GM18519 (cell line): ENCODE results near the gene LAGE3.

ENCODE experiments used
- ATAC-seq: cut with Tn5 transposase; IDR thresholded peaks from one replicate; pipeline ENCODE4 v1.9.1; 2021; ENCODE audit warnings: mild to moderate bottlenecking, moderate library complexity; ENCODE audit not compliant: unreplicated experiment, low FRiP score

Gene LAGE3

DNA sequence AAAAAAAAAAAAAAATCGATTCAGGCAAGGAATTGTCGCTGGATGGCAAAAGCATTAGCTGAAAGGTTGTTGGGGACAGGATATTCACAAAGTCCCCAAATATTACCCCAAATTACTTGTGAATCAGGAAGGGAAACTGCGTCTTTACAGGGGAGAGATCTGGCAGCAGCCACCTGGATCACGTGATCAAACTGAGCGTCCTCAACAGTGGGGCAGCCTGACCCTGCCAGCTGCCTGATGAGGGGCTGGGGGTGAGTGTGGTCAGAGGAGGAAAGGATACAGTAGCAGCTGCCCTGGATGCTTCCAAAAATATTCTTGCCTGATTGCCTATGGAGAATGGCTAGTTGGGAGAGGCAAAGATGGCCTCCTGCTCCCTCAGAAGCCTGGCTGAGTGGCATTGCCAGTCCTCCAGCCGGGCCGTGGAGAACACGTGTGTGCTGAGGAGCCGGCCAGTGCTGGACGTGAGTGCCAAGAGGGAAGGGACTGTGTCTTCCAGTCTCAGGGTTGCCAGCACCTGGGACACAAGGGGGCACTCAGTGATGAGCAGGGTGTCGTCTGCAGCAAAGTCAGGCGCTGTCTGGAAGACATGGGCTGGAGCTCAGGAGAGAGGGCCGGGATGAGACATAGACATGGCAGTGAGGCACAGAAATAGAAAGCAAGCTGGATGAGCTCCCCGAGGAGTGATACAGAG is 3.0 kb upstream of the LAGE3 start:
- no peak for ATAC-seq

DNA sequence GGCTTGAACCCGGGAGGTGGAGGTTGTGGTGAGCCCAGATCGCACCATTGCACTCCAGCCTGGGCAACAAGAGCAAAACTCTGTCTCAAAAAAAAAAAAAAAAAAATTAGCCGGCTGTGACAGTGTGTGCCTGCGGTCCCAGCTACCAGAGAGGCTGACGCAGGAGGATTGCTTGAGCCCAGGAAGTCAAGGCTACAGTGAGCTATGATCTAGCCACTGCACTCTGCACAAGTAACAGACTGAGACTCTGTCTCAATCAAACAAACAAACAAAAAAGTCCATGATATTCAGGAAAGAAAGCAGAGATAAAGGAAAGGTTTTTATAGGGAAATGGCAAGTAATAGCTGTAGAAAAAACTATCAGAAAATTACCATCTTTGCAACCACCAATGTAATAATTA is 2.1 kb upstream of the LAGE3 start:
- ATAC-seq, result no peak

DNA sequence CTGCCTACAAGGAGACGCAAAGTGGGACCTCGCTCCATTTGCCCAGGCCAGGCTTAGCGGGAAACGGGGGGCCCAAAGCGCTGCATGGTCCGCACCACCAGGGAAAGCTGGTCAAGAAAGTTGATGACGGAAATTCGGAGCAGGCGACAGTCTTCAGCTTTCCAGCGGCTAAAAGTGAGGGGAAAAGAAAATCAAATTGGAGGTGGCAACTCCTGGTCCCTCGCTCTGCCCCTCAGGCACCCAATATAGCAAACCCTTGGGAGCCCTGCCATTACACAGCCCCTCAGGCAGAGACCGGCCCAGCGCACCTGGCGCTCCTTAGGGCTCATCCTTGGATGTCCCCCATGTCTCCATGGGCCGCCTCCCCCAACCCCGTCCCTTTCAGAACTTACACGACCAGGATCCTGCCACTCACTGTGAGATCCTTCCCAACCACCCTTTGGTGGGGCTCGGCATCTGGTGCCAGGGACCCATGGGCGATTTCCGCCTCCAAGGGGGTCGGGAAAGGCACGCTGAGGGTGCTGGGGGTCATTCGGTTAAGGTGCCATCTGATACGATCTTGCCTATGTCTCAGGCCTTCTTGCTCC is 1.1 kb downstream of the LAGE3 start:
- ATAC-seq, result no peak

DNA sequence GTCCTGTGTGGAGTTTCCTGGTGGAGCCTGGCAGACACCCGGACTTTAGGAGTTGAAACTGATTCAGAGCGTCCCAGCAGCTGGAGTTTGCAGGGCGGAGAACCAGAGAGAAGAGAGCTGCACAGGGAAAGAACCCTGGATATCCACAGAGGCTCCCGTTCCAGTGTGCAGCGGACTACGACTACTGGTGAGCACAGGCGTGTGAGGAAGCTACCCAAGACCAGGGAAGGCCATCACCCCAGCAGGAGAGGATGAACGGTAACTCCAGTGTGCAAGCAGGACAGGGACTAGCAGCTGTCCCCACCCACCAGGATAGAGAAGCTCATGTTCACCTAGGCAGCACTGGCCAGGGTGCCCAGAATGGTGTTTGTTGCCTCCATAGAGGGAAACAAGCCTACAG is 2.3 kb downstream of the LAGE3 start:
- no peak for ATAC-seq

DNA sequence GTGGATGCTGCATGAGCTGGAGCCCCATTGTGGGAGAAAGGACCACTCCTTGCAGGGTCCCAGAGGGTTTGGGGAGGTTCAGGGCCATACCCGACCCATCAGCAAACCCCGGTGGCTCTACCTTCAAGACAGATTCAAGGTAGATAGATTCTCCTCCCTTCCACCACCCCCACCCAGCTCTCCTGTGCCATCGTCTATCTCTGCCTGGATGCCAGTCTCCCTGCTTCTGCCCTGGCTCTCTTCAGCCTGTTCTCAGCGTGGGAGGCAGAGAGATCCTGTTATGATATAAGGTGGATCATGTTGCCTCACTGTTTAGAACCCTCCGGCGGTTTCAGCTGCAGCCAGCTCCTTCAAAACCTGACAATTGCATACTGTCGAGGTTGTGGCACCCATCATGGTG is 5.4 kb downstream of the LAGE3 start:
- ATAC-seq, result no peak

DNA sequence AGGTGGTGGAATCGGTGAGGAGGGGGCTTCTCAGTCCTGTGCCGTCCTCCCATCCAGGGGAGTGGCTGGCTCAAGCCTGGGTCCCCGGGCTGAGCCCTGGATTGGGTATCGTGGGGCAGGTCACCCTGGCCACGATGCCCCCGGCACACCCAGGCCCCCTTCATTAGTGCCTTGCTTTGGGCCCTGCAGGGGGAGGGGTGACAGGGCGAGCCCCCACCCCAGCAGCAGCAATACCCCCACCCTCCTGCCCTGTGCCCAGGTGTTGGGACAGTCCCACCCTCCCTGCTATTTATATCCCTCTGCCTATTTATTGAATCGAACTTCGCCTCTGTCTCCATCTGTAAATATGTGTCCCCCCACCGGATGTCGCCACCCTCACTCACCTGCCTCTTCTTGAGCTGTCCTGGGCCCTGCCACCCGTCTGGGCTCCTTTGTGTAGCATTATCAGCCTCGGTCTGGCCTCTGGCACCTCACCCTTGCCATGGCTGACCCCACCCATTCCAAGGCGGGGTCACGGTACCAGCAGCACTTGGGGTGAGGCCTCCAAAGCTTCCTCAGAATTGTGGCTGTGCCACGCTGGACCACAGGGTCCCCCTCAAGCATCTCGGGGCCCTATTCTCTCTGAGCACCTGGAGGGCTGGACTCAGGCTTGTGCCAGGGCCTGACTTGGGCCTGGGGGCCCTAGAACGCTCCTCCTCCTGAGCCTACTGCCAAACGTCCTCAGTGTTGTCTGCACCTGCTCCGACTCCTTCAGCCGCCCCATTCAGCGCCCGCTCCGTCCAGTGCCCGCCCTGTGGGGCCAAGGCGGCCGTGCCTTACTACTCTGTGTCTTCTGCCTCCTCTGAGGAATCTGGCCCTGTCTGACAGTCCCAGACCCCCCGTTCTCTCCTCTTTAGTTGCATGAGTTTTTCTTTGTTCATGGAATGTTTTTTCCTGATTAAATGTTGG is 6.1 kb downstream of the LAGE3 start:
- no peak for ATAC-seq

DNA sequence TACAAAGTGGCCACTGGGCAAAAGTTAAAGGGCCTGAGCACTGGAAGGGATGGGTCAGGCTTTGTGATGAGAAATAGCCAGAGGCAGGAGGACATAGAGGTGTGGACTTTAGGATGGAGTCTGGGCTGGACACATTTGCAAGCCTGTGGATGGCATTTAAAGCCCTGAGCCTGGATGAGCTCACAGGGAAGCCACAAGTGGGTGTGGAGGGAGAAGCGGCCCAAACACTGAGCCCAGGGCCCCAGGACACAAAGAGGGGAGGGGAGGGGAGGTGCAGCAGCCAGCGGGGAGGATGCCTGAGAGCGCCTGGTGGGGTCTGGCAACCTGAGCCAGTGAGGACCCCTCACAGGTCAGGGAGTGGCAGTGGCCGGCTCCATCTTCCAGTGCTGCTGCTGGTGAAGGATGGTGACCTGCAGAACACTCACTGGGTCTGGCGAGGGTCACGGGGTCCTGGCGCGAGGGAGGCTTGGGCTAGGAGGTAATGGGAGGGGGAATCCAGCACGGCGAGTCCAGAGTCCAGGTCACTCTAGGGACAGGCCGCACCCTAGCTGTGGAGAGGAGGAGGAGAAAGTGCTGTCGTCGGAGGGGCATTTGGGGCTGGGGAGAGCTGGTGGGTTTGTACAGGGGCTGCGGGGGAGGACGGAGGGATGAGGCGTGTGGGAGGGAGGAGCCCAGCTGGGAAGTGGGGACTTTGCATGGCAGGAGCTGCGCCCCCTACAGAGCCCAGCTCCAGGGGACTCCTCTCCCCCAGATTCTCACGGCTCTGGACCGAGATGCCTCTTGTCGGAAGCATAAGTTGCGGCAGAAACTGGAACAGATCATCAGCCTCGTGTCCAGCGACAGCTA is 7.0 kb downstream of the LAGE3 start:
- ATAC-seq, result no peak

DNA sequence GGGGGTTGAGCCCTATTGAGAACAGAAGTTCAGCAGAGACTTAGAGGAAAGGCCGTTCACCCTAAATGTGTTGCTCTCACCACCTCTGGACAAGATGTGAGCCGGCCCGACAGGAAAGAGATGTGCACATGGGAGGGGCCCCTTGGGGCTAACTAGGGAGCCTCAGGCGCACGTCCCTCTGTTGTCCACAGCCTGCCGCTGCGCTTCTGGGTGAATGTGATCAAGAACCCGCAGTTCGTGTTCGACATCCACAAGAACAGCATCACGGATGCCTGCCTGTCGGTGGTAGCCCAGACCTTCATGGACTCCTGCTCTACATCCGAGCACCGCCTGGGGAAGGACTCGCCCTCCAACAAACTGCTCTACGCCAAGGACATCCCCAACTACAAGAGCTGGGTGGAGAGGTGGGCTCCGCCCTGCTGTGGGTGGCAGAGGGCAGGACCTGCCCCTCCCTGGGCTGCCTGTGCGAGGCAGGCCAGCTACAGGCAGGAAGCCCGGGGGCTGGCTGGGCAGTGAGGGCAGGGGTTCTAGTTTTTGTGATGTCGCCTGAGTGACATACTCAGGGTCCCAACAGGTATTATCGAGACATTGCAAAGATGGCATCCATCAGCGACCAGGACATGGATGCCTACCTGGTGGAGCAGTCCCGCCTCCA is 8.0 kb downstream of the LAGE3 start:
- ATAC-seq, result no peak

DNA sequence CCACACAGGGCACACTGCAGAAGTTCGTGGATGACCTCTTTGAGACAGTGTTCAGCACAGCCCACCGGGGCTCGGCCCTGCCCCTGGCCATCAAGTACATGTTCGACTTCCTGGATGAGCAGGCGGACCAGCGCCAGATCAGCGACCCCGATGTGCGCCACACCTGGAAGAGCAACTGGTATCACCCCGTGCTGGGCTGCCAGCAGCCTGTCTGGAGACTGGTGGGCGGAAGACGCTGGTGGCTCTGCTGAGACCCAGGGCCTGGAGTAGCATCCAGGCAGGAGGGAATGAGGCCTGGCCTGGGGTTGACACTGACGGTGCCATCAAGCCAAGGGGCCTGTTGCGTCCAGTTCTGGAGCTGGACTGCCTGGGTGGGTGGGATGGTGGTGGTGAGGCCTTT is 8.6 kb downstream of the LAGE3 start:
- ATAC-seq, result no peak

DNA sequence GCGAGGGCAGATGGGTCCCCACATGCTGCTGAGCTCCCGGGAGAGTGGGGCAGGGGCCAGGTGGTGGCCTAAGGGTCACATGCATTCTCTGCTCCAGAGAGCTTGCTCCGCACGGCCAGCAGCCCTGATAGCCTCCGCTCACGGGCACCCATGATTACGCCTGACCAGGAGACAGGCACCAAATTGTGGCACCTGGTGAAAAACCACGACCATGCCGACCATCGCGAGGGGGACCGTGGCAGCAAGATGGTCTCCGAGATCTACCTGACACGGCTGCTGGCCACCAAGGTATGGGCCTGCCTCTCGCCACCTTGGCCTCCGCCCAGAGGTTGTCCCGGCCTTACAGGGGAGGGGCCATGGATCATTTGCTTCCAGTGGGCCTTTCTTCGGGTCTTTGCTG is 9.2 kb downstream of the LAGE3 start:
- no peak for ATAC-seq

DNA sequence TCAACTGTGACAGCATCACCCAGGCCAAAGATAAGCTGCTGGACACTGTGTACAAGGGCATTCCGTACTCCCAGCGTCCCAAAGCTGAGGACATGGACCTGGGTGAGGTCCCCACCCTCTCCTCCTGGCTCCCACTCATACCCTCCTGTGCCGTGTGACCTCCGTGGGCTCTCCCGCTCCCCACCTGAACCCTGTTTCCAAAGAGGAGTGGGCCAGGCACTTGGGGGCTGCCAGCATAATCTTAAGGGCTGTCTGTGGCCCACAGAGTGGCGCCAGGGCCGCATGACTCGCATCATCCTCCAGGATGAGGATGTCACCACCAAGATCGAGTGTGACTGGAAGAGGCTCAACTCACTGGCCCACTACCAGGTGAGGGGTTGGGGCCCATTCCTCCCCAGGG is 10.0 kb downstream of the LAGE3 start:
- no peak for ATAC-seq

DNA sequence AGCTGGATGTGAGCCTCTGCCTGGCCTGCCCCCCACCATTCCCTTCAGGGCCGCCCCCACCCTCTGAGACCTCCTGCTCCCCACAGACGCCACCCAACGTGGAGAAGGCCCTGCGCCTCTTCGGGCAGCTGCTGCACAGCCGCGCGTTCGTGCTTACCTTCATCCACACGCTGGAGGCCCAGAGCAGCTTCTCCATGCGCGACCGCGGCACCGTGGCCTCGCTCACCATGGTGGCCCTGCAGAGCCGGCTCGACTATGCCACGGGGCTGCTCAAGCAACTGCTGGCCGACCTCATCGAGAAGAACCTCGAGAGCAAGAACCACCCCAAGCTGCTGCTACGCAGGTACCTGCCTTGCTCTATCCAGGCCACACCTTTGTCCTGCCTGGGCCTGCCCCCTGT is 10.9 kb downstream of the LAGE3 start:
- no peak for ATAC-seq

DNA sequence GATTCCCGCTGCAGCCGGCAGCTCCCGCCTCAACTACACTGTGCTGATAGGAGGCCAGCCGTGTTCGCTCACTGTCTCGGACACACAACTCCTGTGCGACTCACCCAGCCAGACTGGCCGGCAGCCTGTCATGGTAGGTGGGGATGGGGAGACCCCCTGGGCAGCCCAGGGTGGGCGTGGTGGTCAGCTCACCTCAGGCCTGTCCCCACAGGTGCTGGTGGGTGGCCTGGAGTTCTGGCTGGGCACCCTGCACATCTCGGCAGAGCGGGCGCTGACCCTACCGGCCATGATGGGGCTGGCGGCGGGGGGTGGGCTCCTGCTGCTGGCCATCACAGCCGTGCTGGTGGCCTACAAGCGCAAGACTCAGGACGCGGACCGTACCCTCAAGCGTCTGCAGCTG is 11.5 kb downstream of the LAGE3 start:
- no peak for ATAC-seq

DNA sequence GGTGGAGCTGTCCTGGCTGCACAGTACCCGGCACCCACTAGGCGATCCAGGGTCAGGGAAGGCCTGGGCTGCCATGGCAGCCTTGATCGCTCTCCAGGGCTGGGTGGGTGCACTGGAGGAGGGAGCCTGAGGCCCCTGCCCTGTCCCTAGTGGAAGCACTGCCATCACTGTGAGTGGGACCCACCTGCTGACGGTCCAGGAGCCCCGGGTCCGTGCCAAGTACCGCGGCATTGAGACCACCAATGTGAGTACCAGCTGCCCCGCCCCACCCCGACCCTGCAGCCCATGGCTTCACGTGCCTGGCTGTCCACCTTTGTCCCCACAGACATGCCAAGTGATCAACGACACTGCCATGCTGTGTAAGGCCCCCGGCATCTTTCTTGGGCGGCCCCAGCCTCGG is 12.2 kb downstream of the LAGE3 start:
- ATAC-seq, result no peak

DNA sequence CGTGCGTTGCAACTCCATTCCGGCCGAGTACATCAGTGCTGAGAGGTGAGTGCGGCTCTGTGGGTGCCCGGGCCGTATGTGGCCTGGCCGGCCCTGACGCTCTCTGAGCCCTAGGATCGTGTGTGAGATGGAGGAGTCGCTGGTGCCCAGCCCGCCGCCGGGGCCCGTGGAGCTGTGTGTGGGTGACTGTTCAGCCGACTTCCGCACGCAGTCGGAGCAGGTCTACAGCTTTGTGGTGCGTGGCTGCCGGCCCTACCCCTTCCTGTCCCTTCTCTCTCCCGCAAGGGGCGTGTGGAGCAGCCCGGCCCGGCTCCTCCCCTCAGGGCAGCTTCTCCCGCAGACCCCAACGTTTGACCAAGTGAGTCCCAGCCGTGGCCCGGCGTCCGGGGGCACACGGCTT is 13.0 kb downstream of the LAGE3 start:
- ATAC-seq, result no peak

DNA sequence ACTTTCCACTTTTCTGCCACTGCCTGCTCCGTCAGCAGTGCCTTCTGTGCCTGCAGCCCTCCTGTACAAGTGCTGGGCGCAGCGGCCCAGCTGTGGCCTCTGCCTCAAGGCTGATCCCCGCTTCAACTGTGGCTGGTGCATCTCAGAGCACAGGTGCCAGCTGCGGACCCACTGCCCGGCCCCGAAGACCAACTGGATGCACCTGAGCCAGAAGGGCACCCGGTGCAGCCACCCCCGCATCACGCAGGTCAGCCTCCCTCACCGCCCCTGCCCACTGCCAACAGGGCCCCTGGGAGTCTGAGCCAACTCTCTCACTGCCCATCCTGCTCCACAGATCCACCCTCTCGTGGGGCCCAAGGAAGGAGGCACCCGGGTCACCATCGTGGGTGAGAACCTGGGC is 13.5 kb downstream of the LAGE3 start:
- no peak for ATAC-seq

DNA sequence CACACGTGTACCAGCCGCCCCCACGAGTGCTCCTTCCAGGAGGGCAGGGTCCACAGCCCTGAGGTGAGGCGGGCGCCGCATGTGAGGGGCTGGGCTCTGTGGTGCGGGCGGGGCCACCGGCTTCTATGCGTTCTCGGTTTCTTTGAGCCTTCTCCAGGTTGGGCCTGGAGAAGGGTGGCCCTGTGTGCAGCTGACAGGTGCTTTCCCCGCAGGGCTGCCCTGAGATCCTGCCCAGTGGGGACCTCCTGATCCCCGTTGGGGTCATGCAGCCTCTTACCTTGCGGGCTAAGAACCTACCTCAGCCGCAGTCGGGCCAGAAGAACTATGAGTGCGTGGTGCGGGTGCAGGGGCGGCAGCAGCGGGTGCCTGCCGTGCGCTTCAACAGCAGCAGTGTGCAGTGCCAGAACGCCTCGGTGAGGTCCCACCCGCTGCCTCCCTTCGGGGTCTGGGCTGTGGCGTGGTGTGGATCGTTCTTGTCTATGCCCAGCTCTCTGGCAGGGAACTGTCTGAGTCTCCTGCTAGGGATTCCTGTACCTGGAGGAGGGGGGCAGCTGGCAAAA is 14.2 kb downstream of the LAGE3 start:
- ATAC-seq, result no peak

DNA sequence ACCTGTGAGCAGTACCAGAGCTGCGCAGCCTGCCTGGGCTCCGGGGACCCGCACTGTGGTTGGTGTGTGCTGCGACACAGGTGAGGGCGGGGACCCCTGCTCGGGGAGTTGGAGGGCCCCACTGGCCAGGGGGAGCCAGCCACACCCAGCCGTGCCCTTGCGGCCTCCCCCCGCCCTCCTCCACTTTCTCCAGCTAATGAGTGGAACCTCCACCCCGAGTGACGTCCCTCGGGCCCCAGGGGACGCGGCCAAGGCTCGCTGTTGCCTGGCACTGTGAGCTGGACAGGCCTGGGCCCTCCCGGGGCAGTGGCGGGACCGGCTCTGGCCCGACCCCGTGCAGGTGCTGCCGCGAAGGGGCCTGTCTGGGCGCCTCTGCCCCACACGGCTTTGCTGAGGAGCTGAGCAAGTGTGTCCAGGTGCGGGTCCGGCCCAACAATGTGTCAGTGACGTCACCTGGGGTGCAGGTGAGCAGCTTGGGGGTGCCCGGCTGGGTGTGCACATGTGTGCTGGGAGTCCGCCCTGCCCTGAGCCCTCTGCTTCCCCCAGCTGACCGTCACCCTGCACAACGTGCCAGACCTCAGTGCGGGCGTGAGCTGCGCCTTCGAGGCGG is 15.4 kb downstream of the LAGE3 start:
- no peak for ATAC-seq

DNA sequence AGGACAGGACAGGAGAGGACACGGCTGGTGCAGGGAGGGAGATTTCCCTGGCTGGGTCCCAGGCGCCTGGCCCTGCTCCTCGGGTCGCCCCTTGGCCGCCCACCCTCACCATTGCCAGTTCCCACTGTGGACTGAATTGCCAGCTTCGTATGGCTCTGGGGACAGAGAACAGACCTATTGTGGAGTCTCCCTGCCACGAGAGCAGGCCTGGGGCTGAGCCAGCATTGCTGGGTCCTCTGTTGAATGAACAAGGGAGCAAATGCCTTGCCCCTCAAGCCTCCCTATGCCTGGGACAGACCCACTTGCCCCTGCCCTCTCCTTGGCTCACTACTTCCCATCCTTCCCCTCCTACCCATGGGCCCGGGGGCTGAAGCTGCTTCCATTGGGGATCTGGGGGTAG is 16.7 kb downstream of the LAGE3 start:
- no peak for ATAC-seq

DNA sequence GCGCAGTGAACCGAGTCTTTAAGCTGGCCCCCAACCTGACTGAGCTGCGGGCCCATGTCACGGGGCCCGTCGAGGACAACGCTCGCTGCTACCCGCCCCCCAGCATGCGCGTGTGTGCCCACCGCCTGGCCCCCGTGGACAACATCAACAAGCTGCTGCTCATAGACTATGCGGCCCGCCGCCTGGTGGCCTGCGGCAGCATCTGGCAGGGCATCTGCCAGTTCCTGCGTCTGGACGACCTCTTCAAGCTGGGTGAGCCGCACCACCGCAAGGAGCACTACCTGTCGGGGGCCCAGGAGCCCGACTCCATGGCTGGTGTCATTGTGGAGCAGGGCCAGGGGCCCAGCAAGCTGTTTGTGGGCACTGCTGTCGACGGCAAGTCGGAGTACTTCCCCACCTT is 18.8 kb downstream of the LAGE3 start:
- ATAC-seq, result no peak
